NT2/D1 (cell line): Measurements from ENCODE around the gene SLC25A39.

Experiments used
- SUZ12 ChIP-seq: IDR thresholded peaks from 2 replicates; pipeline ENCODE4 v1.6.1; 2011; ENCODE audit not compliant: insufficient read length, insufficient read depth; ENCODE audit errors: extremely low read depth
- YY1 ChIP-seq: IDR thresholded peaks from 2 replicates; pipeline ENCODE4 v1.6.1; 2011; ENCODE audit not compliant: insufficient read length, insufficient read depth

- no peak for TF ChIP-seq SUZ12
- no peak for TF ChIP-seq YY1
These were observed 8.6 kb downstream of the SLC25A39 start for GRCh38 chr17:44315760-44316731.
